ENCODE results near the gene PLBD2. TPM values are rescaled to one million over a fixed set of nuclear protein-coding genes. Genes with fewer than 3 reads are reported as not detected.
"Not testable (repeated sequence)": the region's sequence is repeated elsewhere in the genome, so short reads cannot be mapped to it uniquely, and the experiment has no call there.

The PLBD2 gene
- total RNA-seq, 1 donor from 2014 or later = 38.1 TPM

GRCh38 chr12:113347892-113348291, 10.5 kb upstream of the PLBD2 start:
- Histone ChIP-seq H3K27me3 (no peaks in the 10 kb centered on the region), H3K9me3 (no peaks in the 10 kb centered on the region), H3K4me1 (no peaks in the 10 kb centered on the region), H3K36me3 (no peaks in the 10 kb centered on the region), H3K4me3 (no peak overlapping the region), H3K27ac (no peak overlapping the region)
- TF ChIP-seq CTCF (IDR thresholded peaks at IDR 0.05) (no peak), POLR2A (IDR thresholded peaks at IDR 0.05) (no peak), POLR2AphosphoS5 (IDR thresholded peaks at IDR 0.05; ENCODE audit: insufficient read depth in 1 of 2, low read depth in 1 of 2) (no peak)
- intact Hi-C loops (cut with DNase I) = no loop called here
- DNase-seq (ENCODE audit: extremely low spot score in 2 of 2) = no peak

- Histone ChIP-seq H3K4me1 (no peaks in the 10 kb centered on the region), H3K4me3 (no peak overlapping the region), H3K27ac (no peak overlapping the region), H3K9me3 (no peaks in the 10 kb centered on the region), H3K27me3 (no peaks in the 10 kb centered on the region), H3K36me3 (no peaks in the 10 kb centered on the region)
- TF ChIP-seq POLR2A (IDR thresholded peaks at IDR 0.05) = no peak
- intact Hi-C loops (cut with DNase I) = no loop called here
- no peak for DNase-seq (ENCODE audit: extremely low spot score in 2 of 2)
Observed at GRCh38 chr12:113348849-113349536, 9.4 kb upstream of the PLBD2 start.

GRCh38 chr12:113351089-113351488, 7.3 kb upstream of the PLBD2 start:
- TF ChIP-seq POLR2A (IDR thresholded peaks at IDR 0.05) (no peak), POLR2AphosphoS5 (IDR thresholded peaks at IDR 0.05; ENCODE audit: insufficient read depth in 1 of 2, low read depth in 1 of 2) (no peak), CTCF (IDR thresholded peaks at IDR 0.05) (no peak)
- Histone ChIP-seq H3K27me3 (no peaks in the 10 kb centered on the region), H3K9me3 (no peaks in the 10 kb centered on the region), H3K36me3 (no peaks in the 10 kb centered on the region), H3K4me1 (no peaks in the 10 kb centered on the region), H3K27ac (no peak overlapping the region), H3K4me3 (no peak overlapping the region)
- DNase-seq (ENCODE audit: extremely low spot score in 2 of 2) = no peak
- intact Hi-C loops (cut with DNase I) = no loop called here

- H3K9me3 ChIP-seq; intact Hi-C loops (cut with DNase I); H3K27me3 ChIP-seq: not testable (repeated sequence)
Observed at GRCh38 chr12:113354192-113354591, 4.2 kb upstream of the PLBD2 start.

GRCh38 chr12:113359133-113359938, 949 bp downstream of the PLBD2 start:
- Histone ChIP-seq H3K9me3 (no peaks in the 10 kb centered on the region), H3K27ac (peak overlapping the region; percentile 70), H3K4me3 (peak overlapping the region; percentile 63 to 78), H3K36me3 (no peaks in the 10 kb centered on the region), H3K27me3 (no peaks in the 10 kb centered on the region), H3K4me1 (peaks cover 31% of the 10 kb centered on the region)
- DNase-seq (ENCODE audit: extremely low spot score in 2 of 2) = peak in 1 of 2 donors; percentile 92
- intact Hi-C loops (cut with DNase I) = no loop called here
- TF ChIP-seq POLR2A (IDR thresholded peaks at IDR 0.05) (no peak), POLR2AphosphoS5 (IDR thresholded peaks at IDR 0.05; ENCODE audit: insufficient read depth in 1 of 2, low read depth in 1 of 2) (peak in 1 of 2 donors; percentile 22)

More at GRCh38 chr12:113354192-113354591, 4.2 kb upstream of the PLBD2 start:
- H3K27ac ChIP-seq; H3K36me3 ChIP-seq; DNase-seq (ENCODE audit: extremely low spot score in 2 of 2); H3K4me1 ChIP-seq; H3K4me3 ChIP-seq: not testable (repeated sequence)

- H3K27me3 ChIP-seq = no peaks in the 10 kb centered on the region
- H3K4me3 ChIP-seq = peak overlapping the region in 1 of 2 donors; percentile 63
- no peaks in the 10 kb centered on the region for H3K9me3 ChIP-seq
- peaks cover 31% of the 10 kb centered on the region for H3K4me1 ChIP-seq
- TF ChIP-seq POLR2A (IDR thresholded peaks at IDR 0.05) = no peak
- no peak for TF ChIP-seq CTCF (IDR thresholded peaks at IDR 0.05)
- TF ChIP-seq POLR2AphosphoS5 (IDR thresholded peaks at IDR 0.05; ENCODE audit: insufficient read depth in 1 of 2, low read depth in 1 of 2) = no peak
- no peak for DNase-seq (ENCODE audit: extremely low spot score in 2 of 2)
- intact Hi-C loops (cut with DNase I) = no loop called here
- H3K27ac ChIP-seq = peak overlapping the region; percentile 70
- H3K36me3 ChIP-seq = no peaks in the 10 kb centered on the region
Observed at GRCh38 chr12:113359939-113360748, 1.8 kb downstream of the PLBD2 start.

All from vagina (tissue), 2 donors.